ENCODE results near the gene DDR1.

DDR1 gene

GRCh38 chr6:30883685-30884520 lies at the start of gene DDR1:
TSS of gene DDR1 (plus strand) at chr6:30884519. CDS start at chr6:30888730, 4,211 bp downstream.
- H3K9me3 Mint-ChIP-seq = no peaks in the 10 kb centered on the region
- peaks cover 43% of the 10 kb centered on the region for H3K4me1 Mint-ChIP-seq (ENCODE audit: low read depth)
- H3K36me3 Mint-ChIP-seq (ENCODE audit: low read depth) = no peaks in the 10 kb centered on the region
- H3K4me3 Mint-ChIP-seq = peak within 1 kb of the TSS; percentile 76
- H3K27ac Mint-ChIP-seq = peak within 1 kb of the TSS; percentile 73
- H3K27me3 Mint-ChIP-seq = no peaks in the 10 kb centered on the region

GRCh38 chr6:30834646-30835045 lies 49.7 kb upstream of the DDR1 start:
- no peak overlapping the region for H3K4me3 Mint-ChIP-seq
- H3K27me3 Mint-ChIP-seq = no peaks in the 10 kb centered on the region
- H3K27ac Mint-ChIP-seq = peak overlapping the region; percentile 43
- H3K4me1 Mint-ChIP-seq (ENCODE audit: low read depth) = peaks cover 35% of the 10 kb centered on the region
- H3K9me3 Mint-ChIP-seq = no peaks in the 10 kb centered on the region
- no peaks in the 10 kb centered on the region for H3K36me3 Mint-ChIP-seq (ENCODE audit: low read depth)

- H3K9me3 Mint-ChIP-seq = no peaks in the 10 kb centered on the region
- H3K27ac Mint-ChIP-seq = no peak overlapping the region
- peaks cover 26% of the 10 kb centered on the region for H3K4me1 Mint-ChIP-seq (ENCODE audit: low read depth)
- no peaks in the 10 kb centered on the region for H3K27me3 Mint-ChIP-seq
- no peak overlapping the region for H3K4me3 Mint-ChIP-seq
- H3K36me3 Mint-ChIP-seq (ENCODE audit: low read depth) = no peaks in the 10 kb centered on the region
Observed at GRCh38 chr6:30835576-30835975, 48.7 kb upstream of the DDR1 start.

- Mint-ChIP-seq H3K27me3 (no peaks in the 10 kb centered on the region), H3K9me3 (no peaks in the 10 kb centered on the region), H3K4me1 (ENCODE audit: low read depth) (peaks cover 20% of the 10 kb centered on the region), H3K27ac (no peak overlapping the region), H3K4me3 (no peak overlapping the region), H3K36me3 (ENCODE audit: low read depth) (no peaks in the 10 kb centered on the region)
Observed at GRCh38 chr6:30836431-30836866, 47.9 kb upstream of the DDR1 start.

GRCh38 chr6:30836957-30837356 lies 47.4 kb upstream of the DDR1 start:
- H3K27ac Mint-ChIP-seq = no peak overlapping the region
- H3K4me3 Mint-ChIP-seq = no peak overlapping the region
- H3K27me3 Mint-ChIP-seq = no peaks in the 10 kb centered on the region
- no peaks in the 10 kb centered on the region for H3K9me3 Mint-ChIP-seq
- H3K36me3 Mint-ChIP-seq (ENCODE audit: low read depth) = no peaks in the 10 kb centered on the region
- peaks cover 15% of the 10 kb centered on the region for H3K4me1 Mint-ChIP-seq (ENCODE audit: low read depth)

GRCh38 chr6:30837432-30837831 lies 46.9 kb upstream of the DDR1 start:
- no peaks in the 10 kb centered on the region for H3K36me3 Mint-ChIP-seq (ENCODE audit: low read depth)
- H3K27me3 Mint-ChIP-seq = no peaks in the 10 kb centered on the region
- no peak overlapping the region for H3K4me3 Mint-ChIP-seq
- H3K27ac Mint-ChIP-seq = no peak overlapping the region
- peaks cover 15% of the 10 kb centered on the region for H3K4me1 Mint-ChIP-seq (ENCODE audit: low read depth)
- H3K9me3 Mint-ChIP-seq = no peaks in the 10 kb centered on the region

- H3K27ac Mint-ChIP-seq = no peak overlapping the region
- no peaks in the 10 kb centered on the region for H3K9me3 Mint-ChIP-seq
- H3K27me3 Mint-ChIP-seq = no peaks in the 10 kb centered on the region
- H3K4me3 Mint-ChIP-seq = no peak overlapping the region
- H3K4me1 Mint-ChIP-seq (ENCODE audit: low read depth) = peaks cover 18% of the 10 kb centered on the region
- no peaks in the 10 kb centered on the region for H3K36me3 Mint-ChIP-seq (ENCODE audit: low read depth)
Observed at GRCh38 chr6:30837870-30838269, 46.4 kb upstream of the DDR1 start.

- Mint-ChIP-seq H3K27me3 (no peaks in the 10 kb centered on the region), H3K4me1 (ENCODE audit: low read depth) (peaks cover 24% of the 10 kb centered on the region), H3K4me3 (no peak overlapping the region), H3K36me3 (ENCODE audit: low read depth) (no peaks in the 10 kb centered on the region), H3K27ac (no peak overlapping the region), H3K9me3 (no peaks in the 10 kb centered on the region)
Observed at GRCh38 chr6:30839671-30840070, 44.6 kb upstream of the DDR1 start.

- no peak overlapping the region for H3K27ac Mint-ChIP-seq
- no peak overlapping the region for H3K4me3 Mint-ChIP-seq
- H3K27me3 Mint-ChIP-seq = no peaks in the 10 kb centered on the region
- no peaks in the 10 kb centered on the region for H3K36me3 Mint-ChIP-seq (ENCODE audit: low read depth)
- no peaks in the 10 kb centered on the region for H3K9me3 Mint-ChIP-seq
- peaks cover 24% of the 10 kb centered on the region for H3K4me1 Mint-ChIP-seq (ENCODE audit: low read depth)
Observed at GRCh38 chr6:30840084-30840934, 44.0 kb upstream of the DDR1 start.

- no peak overlapping the region for H3K27ac Mint-ChIP-seq
- H3K4me3 Mint-ChIP-seq = no peak overlapping the region
- H3K27me3 Mint-ChIP-seq = no peaks in the 10 kb centered on the region
Observed at GRCh38 chr6:30840935-30841643, 43.2 kb upstream of the DDR1 start.

GRCh38 chr6:30841644-30842504 lies 42.4 kb upstream of the DDR1 start:
- Mint-ChIP-seq H3K27me3 (no peaks in the 10 kb centered on the region), H3K27ac (no peak overlapping the region), H3K4me1 (ENCODE audit: low read depth) (peaks cover 24% of the 10 kb centered on the region), H3K9me3 (no peaks in the 10 kb centered on the region), H3K36me3 (ENCODE audit: low read depth) (no peaks in the 10 kb centered on the region), H3K4me3 (no peak overlapping the region)

More at GRCh38 chr6:30840935-30841643, 43.2 kb upstream of the DDR1 start:
- no peaks in the 10 kb centered on the region for H3K36me3 Mint-ChIP-seq (ENCODE audit: low read depth)
- peaks cover 24% of the 10 kb centered on the region for H3K4me1 Mint-ChIP-seq (ENCODE audit: low read depth)
- no peaks in the 10 kb centered on the region for H3K9me3 Mint-ChIP-seq

GRCh38 chr6:30842754-30843610 lies 41.3 kb upstream of the DDR1 start:
- Mint-ChIP-seq H3K36me3 (ENCODE audit: low read depth) (no peaks in the 10 kb centered on the region), H3K4me1 (ENCODE audit: low read depth) (peaks cover 24% of the 10 kb centered on the region), H3K9me3 (no peaks in the 10 kb centered on the region), H3K27me3 (no peaks in the 10 kb centered on the region), H3K27ac (no peak overlapping the region), H3K4me3 (no peak overlapping the region)

GRCh38 chr6:30843611-30843998 lies 40.7 kb upstream of the DDR1 start:
- Mint-ChIP-seq H3K9me3 (no peaks in the 10 kb centered on the region), H3K4me1 (ENCODE audit: low read depth) (peaks cover 24% of the 10 kb centered on the region), H3K27me3 (no peaks in the 10 kb centered on the region), H3K4me3 (no peak overlapping the region), H3K27ac (no peak overlapping the region), H3K36me3 (ENCODE audit: low read depth) (no peaks in the 10 kb centered on the region)

All from stimulated activated naive CD8-positive, alpha-beta T cell treated with anti-CD3 and anti-CD28 coated beads, Interleukin-15, Interleukin-2, amounts not matched to agents 100 ng/mL and 50 ng/mL, for 24 hours (primary cell).